BJ (cell line): Measurements from ENCODE around the gene KCNT2. TPM values are rescaled to one million over a fixed set of nuclear protein-coding genes. Genes with fewer than 3 reads are reported as not detected.

Source experiments
- CTCF ChIA-PET: fragments of 350-600 bp; formaldehyde crosslinking; extraction: SDS; loops from one replicate; lab custom pipeline; 2021; ENCODE audit warnings: antibody characterized with exemption, inconsistent platforms; lab: Yijun Ruan, JAX
- POLR2A ChIA-PET: fragments of 300-600 bp; sonication (Branson Sonifier 250); formaldehyde crosslinking; extraction: SDS; loops from one replicate; lab custom pipeline; 2021; ENCODE audit warnings: antibody characterized with exemption; lab: Charles Lee
- DNase-seq: peaks from one replicate; pipeline ENCODE4 v3.0.0-alpha.2; 2011; ENCODE audit warnings: low read depth
- H3K27me3 ChIP-seq: 2 replicates; pipeline ENCODE4 v1.6.0; 2011; ENCODE audit warnings: low read length; ENCODE audit not compliant: control insufficient read depth, insufficient read depth
- H3K36me3 ChIP-seq: 2 replicates; pipeline ENCODE4 v1.5.1; 2011; ENCODE audit warnings: low read length; ENCODE audit not compliant: control insufficient read depth, insufficient read depth
- H3K4me3 ChIP-seq: 2 replicates; pipeline ENCODE4 v1.5.1; 2011; ENCODE audit warnings: low read depth, mild to moderate bottlenecking, control low read depth, low read length
- polyA plus RNA-seq: library from polyadenylated mRNA; depleted of rRNA; stranded (reverse); fragments of >200 nt; gene quantifications from 2 replicates; pipeline ENCODE4 v1.2.3, GENCODE V29; 2011
- TF ChIP-seq, protein P1 (sequence below): IDR thresholded peaks from 2 replicates; pipeline ENCODE4 v1.5.1; 2011; ENCODE audit warnings: low read depth, mild to moderate bottlenecking, control low read depth, inconsistent platforms, low read length, moderate library complexity; ENCODE audit not compliant: insufficient read depth

Gene KCNT2
- polyA plus RNA-seq, 1 experiment: 0.66 TPM

DNA sequence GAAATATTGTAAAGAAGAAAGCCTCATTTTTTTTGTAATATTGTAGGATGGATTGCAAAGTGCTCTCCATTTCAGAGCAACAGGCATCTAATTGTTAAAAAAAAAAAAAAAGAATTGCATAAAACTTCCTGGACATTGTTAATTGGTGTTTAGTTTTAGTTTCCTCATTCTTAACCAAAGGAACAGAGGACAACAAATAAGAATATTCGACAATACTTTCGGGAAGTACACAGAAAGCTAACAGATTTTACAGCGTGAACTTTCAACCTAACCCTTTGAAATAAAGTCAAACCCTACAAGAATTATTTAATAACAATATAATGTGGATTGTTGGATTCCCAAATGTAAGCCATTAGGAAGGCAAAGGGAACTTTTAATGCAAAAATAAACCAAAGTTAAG is 284.4 kb downstream of the KCNT2 start:
- TF ChIP-seq, protein P1, sequence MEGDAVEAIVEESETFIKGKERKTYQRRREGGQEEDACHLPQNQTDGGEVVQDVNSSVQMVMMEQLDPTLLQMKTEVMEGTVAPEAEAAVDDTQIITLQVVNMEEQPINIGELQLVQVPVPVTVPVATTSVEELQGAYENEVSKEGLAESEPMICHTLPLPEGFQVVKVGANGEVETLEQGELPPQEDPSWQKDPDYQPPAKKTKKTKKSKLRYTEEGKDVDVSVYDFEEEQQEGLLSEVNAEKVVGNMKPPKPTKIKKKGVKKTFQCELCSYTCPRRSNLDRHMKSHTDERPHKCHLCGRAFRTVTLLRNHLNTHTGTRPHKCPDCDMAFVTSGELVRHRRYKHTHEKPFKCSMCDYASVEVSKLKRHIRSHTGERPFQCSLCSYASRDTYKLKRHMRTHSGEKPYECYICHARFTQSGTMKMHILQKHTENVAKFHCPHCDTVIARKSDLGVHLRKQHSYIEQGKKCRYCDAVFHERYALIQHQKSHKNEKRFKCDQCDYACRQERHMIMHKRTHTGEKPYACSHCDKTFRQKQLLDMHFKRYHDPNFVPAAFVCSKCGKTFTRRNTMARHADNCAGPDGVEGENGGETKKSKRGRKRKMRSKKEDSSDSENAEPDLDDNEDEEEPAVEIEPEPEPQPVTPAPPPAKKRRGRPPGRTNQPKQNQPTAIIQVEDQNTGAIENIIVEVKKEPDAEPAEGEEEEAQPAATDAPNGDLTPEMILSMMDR: no peak
- H3K27me3 ChIP-seq: no peaks in the 10 kb centered on the region
- CTCF ChIA-PET: interaction anchor here (0.9 kb wide), 1 partner anchor 13 kb away, joined by 3 read pairs; no protein-coding TSS in a partner anchor
- DNase-seq: no peak
- no peaks in the 10 kb centered on the region for H3K36me3 ChIP-seq
- POLR2A ChIA-PET: no interaction called here
- no peak overlapping the region for H3K4me3 ChIP-seq

- CTCF ChIA-PET: interaction anchor here (1.0 kb wide), 1 partner anchor 13 kb away, joined by 4 read pairs; no protein-coding TSS in a partner anchor
- H3K4me3 ChIP-seq: no peak overlapping the region
Measured at GRCh38 chr1:196319301-196319700, 288.9 kb downstream of the KCNT2 start.

GRCh38 chr1:196317535-196318522 is 290.4 kb downstream of the KCNT2 start:
- DNase-seq: no peak
- POLR2A ChIA-PET: no interaction called here
- CTCF ChIA-PET: interaction anchor here (0.6 to 4.3 kb wide), 5 partner anchors 29 to 346 kb away, joined by 3 to 24 read pairs (median 5); no protein-coding TSS in a partner anchor

More at GRCh38 chr1:196319301-196319700, 288.9 kb downstream of the KCNT2 start:
- no peak for DNase-seq
- Histone ChIP-seq H3K36me3 (no peaks in the 10 kb centered on the region), H3K27me3 (no peaks in the 10 kb centered on the region)
- TF ChIP-seq, protein P1: no peak
- POLR2A ChIA-PET: no interaction called here

DNA sequence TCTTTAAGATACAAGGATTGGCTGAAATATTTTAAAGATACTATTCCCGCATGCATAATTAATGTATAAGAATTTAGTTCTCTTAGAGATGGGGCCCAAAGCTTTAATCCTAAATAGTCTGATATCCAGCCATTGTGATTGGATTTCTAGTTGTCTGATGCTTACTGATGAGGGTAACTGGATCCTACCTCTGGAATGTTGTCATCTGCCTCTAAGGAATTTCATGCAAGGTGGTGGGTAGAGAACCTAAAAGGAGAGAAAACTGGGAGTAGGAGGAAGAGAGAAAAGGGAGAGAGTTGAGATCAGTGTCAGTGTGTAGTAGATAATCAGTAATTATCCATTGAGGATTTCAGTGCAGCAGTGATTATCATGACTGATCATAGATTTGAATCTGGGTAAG is 295.5 kb downstream of the KCNT2 start:
- TF ChIP-seq, protein P1: no peak
- Histone ChIP-seq H3K27me3 (no peaks in the 10 kb centered on the region), H3K4me3 (no peak overlapping the region), H3K36me3 (no peaks in the 10 kb centered on the region)
- DNase-seq: no peak
- ChIA-PET POLR2A (no interaction called here), CTCF (no interaction called here)

More at GRCh38 chr1:196317535-196318522, 290.4 kb downstream of the KCNT2 start:
- no peaks in the 10 kb centered on the region for H3K36me3 ChIP-seq
- no peak overlapping the region for H3K4me3 ChIP-seq
- TF ChIP-seq, protein P1: peak; percentile 73
- no peaks in the 10 kb centered on the region for H3K27me3 ChIP-seq

DNA sequence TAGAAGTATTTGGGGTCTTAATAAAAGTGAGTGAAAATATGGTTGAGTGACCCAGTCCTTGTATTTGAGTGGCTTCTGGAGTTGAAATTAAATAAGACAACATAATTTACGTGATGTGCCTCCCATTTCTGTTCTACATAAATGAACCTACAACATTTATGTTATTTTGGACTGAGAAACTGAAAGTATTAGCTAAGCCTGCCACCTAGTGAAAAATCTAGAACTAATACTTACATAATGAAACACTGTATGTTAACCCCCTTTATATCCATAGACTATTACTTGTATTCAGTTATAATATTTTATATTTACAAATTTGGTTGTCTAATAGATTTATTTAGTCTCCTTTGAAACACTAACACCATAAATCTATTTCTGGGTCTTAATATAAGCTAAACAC is 298.9 kb downstream of the KCNT2 start:
- DNase-seq: peak; percentile 9
- POLR2A ChIA-PET: no interaction called here

More for the DNA sequence above, 298.9 kb downstream of the KCNT2 start:
- no peak overlapping the region for H3K4me3 ChIP-seq
- CTCF ChIA-PET: interaction anchor here (0.6 to 7.8 kb wide), 8 partner anchors 9 to 355 kb away, joined by 3 to 48 read pairs (median 4); no protein-coding TSS in a partner anchor
- H3K27me3 ChIP-seq: no peaks in the 10 kb centered on the region
- TF ChIP-seq, protein P1: peak; percentile 17; the same call in 1 of the 2 replicates
- H3K36me3 ChIP-seq: no peaks in the 10 kb centered on the region
